ENCODE data around the gene GADD45G. TPM values are rescaled to one million over a fixed set of nuclear protein-coding genes. Genes with fewer than 3 reads are reported as not detected.

The GADD45G gene
- total and polyA plus RNA-seq, 2 of the 8 experiments (the other 6 are each of a cell fraction or from before 2014, with no cell fraction given): 7.0 to 11.4 TPM

GRCh38 chr9:89632736-89633135 is 27.9 kb downstream of the GADD45G start (continued):
- TF ChIP-seq SP1 (IDR thresholded peaks at IDR 0.05; ENCODE audit: low read depth, low read length): no peak
- no peak for TF ChIP-seq ZNF274 (IDR thresholded peaks at IDR 0.05; ENCODE audit: borderline replicate concordance, extremely low read depth, low read length)
- no peak for TF ChIP-seq JUND (IDR thresholded peaks at IDR 0.05; ENCODE audit: low read length)
- TF ChIP-seq POLR2A (IDR thresholded peaks at IDR 0.05; ENCODE audit: control extremely low read depth in 1 of 2, low read depth in 2 of 2, low read length in 2 of 2): no peak
- no peak for TF ChIP-seq CTCF (IDR thresholded peaks at IDR 0.05; ENCODE audit: control extremely low read depth in 1 of 3, insufficient read depth in 1 of 3, low read depth in 1 of 3, low read length in 3 of 3)
- TF ChIP-seq SP4 (IDR thresholded peaks at IDR 0.05; ENCODE audit: low read length): no peak
